Osteocyte (in vitro differentiated cells): ENCODE measurements around the gene DDN. TPM values are rescaled to one million over a fixed set of nuclear protein-coding genes. Genes with fewer than 3 reads are reported as not detected.

ENCODE experiments used
- DNase-seq: peaks from one replicate; pipeline ENCODE4 v3.0.0; 2021; ENCODE audit warnings: mixed read lengths; ENCODE audit not compliant: unreplicated experiment; ENCODE audit errors: extremely low spot score
- H3K27ac Mint-ChIP-seq: one replicate; pipeline ENCODE4 v1.8.0; 2021; ENCODE audit warnings: mild to moderate bottlenecking, mixed read lengths; ENCODE audit not compliant: unreplicated experiment
- H3K27me3 Mint-ChIP-seq: one replicate; pipeline ENCODE4 v1.8.0; 2021; ENCODE audit warnings: mixed read lengths; ENCODE audit not compliant: unreplicated experiment
- H3K36me3 Mint-ChIP-seq: one replicate; pipeline ENCODE4 v1.8.0; 2021; ENCODE audit warnings: mixed read lengths; ENCODE audit not compliant: unreplicated experiment
- H3K4me1 Mint-ChIP-seq: one replicate; pipeline ENCODE4 v1.8.0; 2021; ENCODE audit warnings: mixed read lengths; ENCODE audit not compliant: unreplicated experiment
- H3K4me3 Mint-ChIP-seq: one replicate; pipeline ENCODE4 v1.8.0; 2021; ENCODE audit warnings: mild to moderate bottlenecking, moderate library complexity, mixed read lengths; ENCODE audit not compliant: unreplicated experiment
- H3K9me3 Mint-ChIP-seq: one replicate; pipeline ENCODE4 v1.8.0; 2021; ENCODE audit warnings: mixed read lengths; ENCODE audit not compliant: unreplicated experiment
- CTCF ChIP-seq: fragments of 200-600 bp; sonication (generic); IDR thresholded peaks from 2 replicates; pipeline ENCODE4 v1.5.0; 2021; ENCODE audit warnings: antibody characterized with exemption, mild to moderate bottlenecking, moderate library complexity
- total RNA-seq: library from RNA; stranded (reverse); gene quantifications from 2 replicates; pipeline ENCODE4 v1.2.1, GENCODE V29; 2021

Gene DDN
- total RNA-seq, 1 donor from 2014 or later = 0.08 TPM

- no peak for DNase-seq
- no peaks in the 10 kb centered on the region for H3K36me3 Mint-ChIP-seq
- H3K27me3 Mint-ChIP-seq = peaks cover 24% of the 10 kb centered on the region
- peaks cover 18% of the 10 kb centered on the region for H3K4me1 Mint-ChIP-seq
- no peaks in the 10 kb centered on the region for H3K9me3 Mint-ChIP-seq
- H3K27ac Mint-ChIP-seq = no peak overlapping the region
- TF ChIP-seq CTCF = no peak
- no peak overlapping the region for H3K4me3 Mint-ChIP-seq
Measured at GRCh38 chr12:48994224-48995085, 4.7 kb downstream of the DDN start.

- Mint-ChIP-seq H3K4me3 (no peak overlapping the region), H3K4me1 (peaks cover 16% of the 10 kb centered on the region), H3K9me3 (no peaks in the 10 kb centered on the region), H3K36me3 (no peaks in the 10 kb centered on the region), H3K27ac (no peak overlapping the region), H3K27me3 (peaks cover 29% of the 10 kb centered on the region)
- no peak for DNase-seq
- TF ChIP-seq CTCF = no peak
Measured at GRCh38 chr12:48993787-48994186, 5.4 kb downstream of the DDN start.

- Mint-ChIP-seq H3K9me3 (no peaks in the 10 kb centered on the region), H3K27ac (no peak overlapping the region), H3K4me3 (no peak overlapping the region), H3K36me3 (no peaks in the 10 kb centered on the region), H3K4me1 (peaks cover 4% of the 10 kb centered on the region), H3K27me3 (peaks cover 49% of the 10 kb centered on the region)
- no peak for TF ChIP-seq CTCF
- DNase-seq = no peak
Measured at GRCh38 chr12:48991247-48992050, 7.7 kb downstream of the DDN start.

GRCh38 chr12:48990552-48990951 lies 8.6 kb downstream of the DDN start:
- H3K27me3 Mint-ChIP-seq = peaks cover 58% of the 10 kb centered on the region
- no peak overlapping the region for H3K4me3 Mint-ChIP-seq
- TF ChIP-seq CTCF = no peak

GRCh38 chr12:48988030-48988649 lies 11.0 kb downstream of the DDN start:
- Mint-ChIP-seq H3K4me3 (no peak overlapping the region), H3K27ac (no peak overlapping the region), H3K36me3 (no peaks in the 10 kb centered on the region), H3K27me3 (peaks cover 73% of the 10 kb centered on the region), H3K9me3 (no peaks in the 10 kb centered on the region), H3K4me1 (peaks cover 13% of the 10 kb centered on the region)
- peak; percentile 83 for TF ChIP-seq CTCF
- DNase-seq = no peak

More at GRCh38 chr12:48990552-48990951, 8.6 kb downstream of the DDN start:
- no peak overlapping the region for H3K27ac Mint-ChIP-seq
- no peak for DNase-seq
- H3K9me3 Mint-ChIP-seq = no peaks in the 10 kb centered on the region
- H3K4me1 Mint-ChIP-seq = peaks cover 9% of the 10 kb centered on the region
- H3K36me3 Mint-ChIP-seq = no peaks in the 10 kb centered on the region
